Endothelial cell of umbilical vein (primary cell): ENCODE measurements around the gene PLA2G6. TPM values are rescaled to one million over a fixed set of nuclear protein-coding genes. Genes with fewer than 3 reads are reported as not detected.

Experiments used
- BruUV-seq: library from RNA; stranded (reverse); fragments of 400-500 nt; replicated peaks from 2 replicates; lab custom pipeline; 2021; lab: Mats Ljungman, UMichigan
- CTCF ChIA-PET: fragments of 300-600, 350-600 bp; sonication (Branson Sonifier 250); formaldehyde crosslinking; loops from one replicate; lab custom pipeline; 2021; ENCODE audit warnings: antibody characterized with exemption, inconsistent platforms; lab: Charles Lee
- POLR2A ChIA-PET: fragments of 300-600, 350-600 bp; sonication (Branson Sonifier 250); formaldehyde crosslinking; loops from one replicate; lab custom pipeline; 2021; ENCODE audit warnings: antibody characterized with exemption, inconsistent platforms; lab: Charles Lee
- DNase-seq: peaks from one replicate; pipeline ENCODE4 v3.0.0-alpha.2; 2011; ENCODE audit warnings: low read depth, low spot score
- FAIRE-seq: peaks from 2 replicates; lab custom pipeline; 2011; peaks lifted over from hg19 to GRCh38; lab: Jason Lieb, UNC
- H2AFZ ChIP-seq: 2 replicates; pipeline ENCODE4 v1.6.0; 2012; ENCODE audit warnings: low read depth, low read length, control low read depth, inconsistent platforms
- H3K27ac ChIP-seq: 2 replicates; pipeline ENCODE4 v1.5.1; 2011; ENCODE audit warnings: low read depth, mild to moderate bottlenecking, control low read depth, low read length, moderate library complexity; ENCODE audit not compliant: insufficient read depth
- H3K27me3 ChIP-seq, 2 experiments: 2 replicates each; pipeline versions ENCODE4 v1.6.0 to v1.6.1; 2011; ENCODE audit warnings: low read length in 2 of 2, mixed read lengths in 1 of 2; ENCODE audit not compliant: control insufficient read depth in 2 of 2, insufficient read depth in 2 of 2
- H3K36me3 ChIP-seq, 2 experiments: 2 replicates in 1 of 2; 3 replicates in 1 of 2; pipeline ENCODE4 v1.5.1; 2011; ENCODE audit warnings: low read length in 2 of 2, mild to moderate bottlenecking in 1 of 2, moderate library complexity in 1 of 2; ENCODE audit not compliant: control insufficient read depth in 2 of 2, insufficient read depth in 2 of 2; ENCODE audit errors: extremely low read depth in 1 of 2
- H3K4me1 ChIP-seq: 3 replicates; pipeline ENCODE4 v1.5.1; 2011; ENCODE audit warnings: mild to moderate bottlenecking, low read length; ENCODE audit not compliant: control insufficient read depth, insufficient read depth; ENCODE audit errors: extremely low read depth
- H3K4me2 ChIP-seq: 2 replicates; pipeline ENCODE4 v1.6.1; 2011; ENCODE audit warnings: low read length, control low read depth, mixed read lengths; ENCODE audit not compliant: insufficient read depth
- H3K4me3 ChIP-seq, 3 experiments: fragments of 200-600 bp in 1 of 3; sonication (generic), shearing (Covaris generic) in 1 of 3; replicated peaks in 1 of 3; 2 replicates each; pipeline ENCODE4 v1.5.1; 2011 to 2016; ENCODE audit warnings: control low read depth in 3 of 3, low read length in 3 of 3, mild to moderate bottlenecking in 2 of 3, inconsistent platforms in 1 of 3, low read depth in 1 of 3, moderate library complexity in 1 of 3; ENCODE audit not compliant: insufficient read depth in 1 of 3
- H3K79me2 ChIP-seq: 2 replicates; pipeline ENCODE4 v1.6.0; 2012; ENCODE audit warnings: low read length, inconsistent platforms; ENCODE audit not compliant: control insufficient read depth, insufficient read depth
- H3K9ac ChIP-seq: replicated peaks from 2 replicates; pipeline ENCODE3; 2011; ENCODE audit warnings: low read length, control low read depth; ENCODE audit not compliant: insufficient read depth; ENCODE audit errors: extremely low read depth
- H3K9me1 ChIP-seq: replicated peaks from 3 replicates; pipeline ENCODE4 v1.6.0; 2011; ENCODE audit warnings: mild to moderate bottlenecking, low read length; ENCODE audit not compliant: control insufficient read depth, insufficient read depth; ENCODE audit errors: extremely low read depth
- H3K9me3 ChIP-seq: replicated peaks from 2 replicates; pipeline ENCODE4 v1.5.1; 2012; ENCODE audit warnings: low read length, inconsistent platforms; ENCODE audit not compliant: control insufficient read depth, insufficient read depth
- H4K20me1 ChIP-seq: replicated peaks from 2 replicates; pipeline ENCODE3; 2011; ENCODE audit warnings: mild to moderate bottlenecking, low read length; ENCODE audit not compliant: control insufficient read depth, insufficient read depth; ENCODE audit errors: extremely low read depth
- EZH2 ChIP-seq: IDR thresholded peaks from 2 replicates; pipeline ENCODE4 v1.6.1; 2012; ENCODE audit warnings: borderline replicate concordance, low read depth, mild to moderate bottlenecking, moderate library complexity, low read length, inconsistent platforms; ENCODE audit not compliant: severe bottlenecking
- FOS ChIP-seq: IDR thresholded peaks from 2 replicates; pipeline ENCODE4 v1.6.1; 2011; ENCODE audit warnings: mild to moderate bottlenecking, low read length, moderate library complexity, borderline replicate concordance; ENCODE audit not compliant: insufficient read depth
- GATA2 ChIP-seq: IDR thresholded peaks from 2 replicates; pipeline ENCODE4 v1.7.0; 2011; ENCODE audit warnings: low read depth, mild to moderate bottlenecking, moderate library complexity, mixed read lengths, low read length; ENCODE audit not compliant: insufficient read length, insufficient read depth
- JUN ChIP-seq: IDR thresholded peaks from 2 replicates; pipeline ENCODE4 v1.6.1; 2011; ENCODE audit warnings: borderline replicate concordance, low read depth; ENCODE audit not compliant: insufficient read length, insufficient read depth
- POLR2A ChIP-seq: IDR thresholded peaks from 2 replicates; pipeline ENCODE4 v1.6.1; 2012; ENCODE audit warnings: low read depth, mild to moderate bottlenecking, control low read depth, low read length
- POLR2AphosphoS5 ChIP-seq: IDR thresholded peaks from 2 replicates; pipeline ENCODE4 v1.6.1; 2012; ENCODE audit warnings: low read depth, mild to moderate bottlenecking, control low read depth, low read length, moderate library complexity; ENCODE audit not compliant: insufficient read depth
- dilution Hi-C: fragments of 300-500 bp; cut with MboI; formaldehyde crosslinking; loops from one replicate; pipeline ENCODE4 v1.15.0; 2019; ENCODE audit warnings: low sequenced_read_pairs; ENCODE audit not compliant: extremely low pct_ligation_motif_present
- intact Hi-C: fragments of 100-400 bp; cut with micrococcal nuclease; formaldehyde crosslinking; loops from one replicate; pipeline ENCODE4 v1.10.0; 2022
- polyA plus RNA-seq, 4 experiments: library from polyadenylated mRNA; depleted of rRNA in 3 of 4; stranded (reverse) in 3 of 4; unstranded in 1 of 4; fragments of >200 nt; gene quantifications; 2 replicates each; pipeline versions ENCODE4 v1.2.1 to v1.2.3, GENCODE V29; 2011 to 2012; ENCODE audit warnings: missing spikeins in 1 of 4
- total RNA-seq: library from RNA; stranded (reverse); gene quantifications from 2 replicates; pipeline ENCODE4 v1.2.3, GENCODE V29; 2021
- TF ChIP-seq, protein P1 (sequence below), 2 donors: IDR thresholded peaks; 1 replicate in 1 of 2; 2 replicates in 1 of 2; pipeline ENCODE4 v1.5.1; 2011; ENCODE audit warnings: low read length in 2 of 2, mild to moderate bottlenecking in 2 of 2, moderate library complexity in 2 of 2, control low read depth in 1 of 2, inconsistent platforms in 1 of 2, low read depth in 1 of 2; ENCODE audit not compliant: insufficient read depth in 1 of 2; ENCODE audit errors: extremely low read depth in 1 of 2

The PLA2G6 gene
- total and polyA plus RNA-seq, 2 donors (not counting 3 experiments of a cell fraction or from before 2014, with no cell fraction given), result 6.6 to 10.3 TPM

- Histone ChIP-seq H3K4me2 (no peak overlapping the region), H3K36me3 (no peaks in the 10 kb centered on the region), H4K20me1 (no peaks in the 10 kb centered on the region), H2AFZ (no peak overlapping the region), H3K9me1 (no peaks in the 10 kb centered on the region), H3K79me2 (no peaks in the 10 kb centered on the region), H3K9me3 (no peaks in the 10 kb centered on the region), H3K4me1 (no peaks in the 10 kb centered on the region), H3K27me3 (no peaks in the 10 kb centered on the region), H3K9ac (no peak overlapping the region), H3K4me3 (no peak overlapping the region), H3K27ac (no peak overlapping the region)
- FAIRE-seq, result no peak
- ChIA-PET POLR2A (no interaction called here), CTCF (interaction anchor here (1.7 kb wide), 1 partner anchor 14 kb away, joined by 9 read pairs; no protein-coding TSS in a partner anchor)
- intact Hi-C loops, result no loop called here
- DNase-seq, result no peak
- no TSS peak for BruUV-seq
- dilution Hi-C loops, result no loop called here
- TF ChIP-seq JUN (no peak), FOS (no peak), POLR2AphosphoS5 (no peak)
These were observed 52.6 kb downstream of the PLA2G6 start for GRCh38 chr22:38129021-38129420.

GRCh38 chr22:38127869-38128268 lies 53.8 kb downstream of the PLA2G6 start:
- H3K9ac ChIP-seq, result no peak overlapping the region
- no peak overlapping the region for H2AFZ ChIP-seq
- no peak for DNase-seq
- no peak for FAIRE-seq
- POLR2A ChIA-PET, result no interaction called here
- intact Hi-C loops (no loop called here), dilution Hi-C loops (no loop called here)
- H3K36me3 ChIP-seq, result no peaks in the 10 kb centered on the region
- H3K27me3 ChIP-seq, result no peaks in the 10 kb centered on the region
- no peaks in the 10 kb centered on the region for H3K9me3 ChIP-seq
- H3K4me1 ChIP-seq, result no peaks in the 10 kb centered on the region
- no peak overlapping the region for H3K4me2 ChIP-seq
- no peaks in the 10 kb centered on the region for H3K9me1 ChIP-seq
- no peaks in the 10 kb centered on the region for H3K79me2 ChIP-seq
- CTCF ChIA-PET, result interaction anchor here (0.6 to 1.7 kb wide), 2 partner anchors 13 to 39 kb away, joined by 3 to 9 read pairs; no protein-coding TSS in a partner anchor
- H3K4me3 ChIP-seq, result no peak overlapping the region
- no TSS peak for BruUV-seq
- TF ChIP-seq, protein P1, sequence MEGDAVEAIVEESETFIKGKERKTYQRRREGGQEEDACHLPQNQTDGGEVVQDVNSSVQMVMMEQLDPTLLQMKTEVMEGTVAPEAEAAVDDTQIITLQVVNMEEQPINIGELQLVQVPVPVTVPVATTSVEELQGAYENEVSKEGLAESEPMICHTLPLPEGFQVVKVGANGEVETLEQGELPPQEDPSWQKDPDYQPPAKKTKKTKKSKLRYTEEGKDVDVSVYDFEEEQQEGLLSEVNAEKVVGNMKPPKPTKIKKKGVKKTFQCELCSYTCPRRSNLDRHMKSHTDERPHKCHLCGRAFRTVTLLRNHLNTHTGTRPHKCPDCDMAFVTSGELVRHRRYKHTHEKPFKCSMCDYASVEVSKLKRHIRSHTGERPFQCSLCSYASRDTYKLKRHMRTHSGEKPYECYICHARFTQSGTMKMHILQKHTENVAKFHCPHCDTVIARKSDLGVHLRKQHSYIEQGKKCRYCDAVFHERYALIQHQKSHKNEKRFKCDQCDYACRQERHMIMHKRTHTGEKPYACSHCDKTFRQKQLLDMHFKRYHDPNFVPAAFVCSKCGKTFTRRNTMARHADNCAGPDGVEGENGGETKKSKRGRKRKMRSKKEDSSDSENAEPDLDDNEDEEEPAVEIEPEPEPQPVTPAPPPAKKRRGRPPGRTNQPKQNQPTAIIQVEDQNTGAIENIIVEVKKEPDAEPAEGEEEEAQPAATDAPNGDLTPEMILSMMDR (IDR thresholded peaks at IDR 0.05; ENCODE audit: extremely low read depth in 1 of 2, insufficient read depth in 1 of 2, low read depth in 1 of 2, low read length in 2 of 2), result no peak
- TF ChIP-seq GATA2 (no peak), POLR2AphosphoS5 (no peak), POLR2A (no peak), EZH2 (no peak)
- H3K27ac ChIP-seq, result no peak overlapping the region
- no peaks in the 10 kb centered on the region for H4K20me1 ChIP-seq
